GM12878 (cell line): ENCODE data around the gene PUSL1. TPM values are rescaled to one million over a fixed set of nuclear protein-coding genes. Genes with fewer than 3 reads are reported as not detected.

Experiments used
- ATAC-seq: fragments of 200-7000 bp; cut with Tn5 transposase; 3 replicates; pipeline ENCODE4 v1.9.1; 2020; ENCODE audit warnings: mild to moderate bottlenecking, moderate library complexity
- BruUV-seq: library from RNA; stranded (reverse); fragments of 400-500 nt; replicated peaks from 2 replicates; lab custom pipeline; 2021; lab: Mats Ljungman, UMichigan
- CTCF ChIA-PET: fragments of 300-600 bp; sonication (Branson Sonifier 250); formaldehyde crosslinking; extraction: SDS; loops from one replicate; lab custom pipeline; 2021; ENCODE audit warnings: inconsistent platforms; lab: Yijun Ruan, JAX
- POLR2A ChIA-PET: fragments of 350-600 bp; formaldehyde crosslinking; extraction: SDS; loops from one replicate; lab custom pipeline; 2021; ENCODE audit warnings: inconsistent platforms; lab: Charles Lee
- RAD21 ChIA-PET: fragments of 300-600 bp; sonication (Branson Sonifier 250); formaldehyde crosslinking; loops from one replicate; lab custom pipeline; 2023; ENCODE audit warnings: antibody characterized with exemption; ENCODE audit not compliant: unreplicated experiment; lab: Charles Lee
- SMC1A ChIA-PET: fragments of 300-600 bp; sonication (Branson Sonifier 250); formaldehyde crosslinking; loops from one replicate; lab custom pipeline; 2023; ENCODE audit not compliant: unreplicated experiment, uncharacterized antibody; lab: Charles Lee
- DNase-seq: peaks from one replicate; pipeline ENCODE4 v3.0.0-alpha.2; 2011; ENCODE audit warnings: low read depth, low spot score
- FAIRE-seq: peaks from 3 replicates; lab custom pipeline; 2011; peaks lifted over from hg19 to GRCh38; lab: Jason Lieb, UNC
- H2AFZ ChIP-seq: 2 replicates; pipeline ENCODE4 v1.6.0; 2011; ENCODE audit warnings: low read depth, low read length, control low read depth; ENCODE audit not compliant: control insufficient read depth
- H3K27ac ChIP-seq: 2 replicates; pipeline ENCODE4 v1.5.1; 2011; ENCODE audit warnings: control low read depth; ENCODE audit not compliant: control insufficient read depth, insufficient read depth
- H3K27me3 ChIP-seq, 2 experiments: replicated peaks in 1 of 2; 2 replicates each; pipeline versions ENCODE4 v1.6.0 to v1.6.1; 2011; ENCODE audit warnings: low read length in 1 of 2; ENCODE audit not compliant: control insufficient read depth in 2 of 2, insufficient read depth in 2 of 2
- H3K36me3 ChIP-seq, 2 experiments: 2 replicates each; pipeline ENCODE4 v1.5.1; 2011; ENCODE audit warnings: low read length in 1 of 2; ENCODE audit not compliant: control insufficient read depth in 2 of 2, insufficient read depth in 2 of 2
- H3K4me1 ChIP-seq: 2 replicates; pipeline ENCODE4 v1.6.1; 2011; ENCODE audit warnings: mild to moderate bottlenecking, low read length, moderate library complexity, mixed read lengths; ENCODE audit not compliant: control insufficient read depth, insufficient read depth
- H3K4me2 ChIP-seq: 2 replicates; pipeline ENCODE4 v1.6.0; 2011; ENCODE audit warnings: control low read depth; ENCODE audit not compliant: control insufficient read depth, insufficient read depth
- H3K4me3 ChIP-seq: fragments of 200-600 bp; sonication (generic); 2 replicates; pipeline ENCODE4 v1.5.1; 2016
- H3K79me2 ChIP-seq: 2 replicates; pipeline ENCODE4 v1.6.0; 2011; ENCODE audit warnings: low read length; ENCODE audit not compliant: control insufficient read depth, insufficient read depth
- H3K9ac ChIP-seq: 2 replicates; pipeline ENCODE4 v1.8.0; 2011; ENCODE audit warnings: low read length, control low read depth, mixed read lengths; ENCODE audit not compliant: control insufficient read depth, insufficient read depth
- H3K9me3 ChIP-seq: replicated peaks from 3 replicates; pipeline ENCODE4 v1.5.1; 2011; ENCODE audit warnings: mild to moderate bottlenecking, low read length; ENCODE audit not compliant: control insufficient read depth, insufficient read depth
- H4K20me1 ChIP-seq: 2 replicates; pipeline ENCODE4 v1.6.0; 2011; ENCODE audit not compliant: control insufficient read depth, insufficient read depth
- CHD2 ChIP-seq: IDR thresholded peaks from 2 replicates; pipeline ENCODE4 v1.6.1; 2011; ENCODE audit warnings: low read depth, low read length, improper control_type of control experiment, borderline replicate concordance
- ETV6 ChIP-seq, 2 experiments: fragments of 450-650 bp in 1 of 2; IDR thresholded peaks in 1 of 2; conservative IDR thresholded peaks in 1 of 2; 2 replicates each; pipeline ENCODE4 v1.6.1; 2014; ENCODE audit warnings: antibody characterized with exemption in 1 of 2, borderline replicate concordance in 1 of 2, low read depth in 1 of 2, mild to moderate bottlenecking in 1 of 2, moderate library complexity in 1 of 2
- LARP7 ChIP-seq: fragments of 450-650 bp; IDR thresholded peaks from 2 replicates; pipeline ENCODE4 v1.6.1; 2017; ENCODE audit warnings: mild to moderate bottlenecking
- MLLT1 ChIP-seq: fragments of 450-650 bp; IDR thresholded peaks from 2 replicates; pipeline ENCODE4 v1.6.1; 2016; ENCODE audit warnings: mild to moderate bottlenecking
- SMC3 ChIP-seq: IDR thresholded peaks from 2 replicates; pipeline ENCODE4 v1.6.1; 2011; ENCODE audit warnings: low read length, improper control_type of control experiment, borderline replicate concordance
- SPI1 ChIP-seq: IDR thresholded peaks from 2 replicates; pipeline ENCODE4 v1.6.1; 2011; ENCODE audit warnings: low read depth, mild to moderate bottlenecking, low read length, moderate library complexity, borderline replicate concordance; ENCODE audit not compliant: insufficient read depth
- SREBF2 ChIP-seq: IDR thresholded peaks from 2 replicates; pipeline ENCODE4 v1.6.1; 2012; ENCODE audit warnings: mild to moderate bottlenecking, low read length
- TARDBP ChIP-seq: IDR thresholded peaks from 2 replicates; pipeline ENCODE4 v1.6.1; 2016; ENCODE audit warnings: borderline replicate concordance
- YY1 ChIP-seq: IDR thresholded peaks from 2 replicates; pipeline ENCODE4 v1.6.1; 2011; ENCODE audit warnings: low read depth, mild to moderate bottlenecking, low read length
- ZNF384 ChIP-seq: IDR thresholded peaks from 2 replicates; pipeline ENCODE4 v1.6.1; 2012; ENCODE audit warnings: low read depth, mild to moderate bottlenecking, low read length, improper control_type of control experiment, borderline replicate concordance
- ZNF622 ChIP-seq: fragments of 450-650 bp; IDR thresholded peaks from 2 replicates; pipeline ENCODE4 v1.6.1; 2017; ENCODE audit warnings: mild to moderate bottlenecking, inconsistent platforms
- WGBS: methylation state at CpG from one replicate; pipeline ENCODE4 v1.1.6; 2016; ENCODE audit warnings: low lambda C conversion rate; ENCODE audit not compliant: insufficient replicate concordance, insufficient coverage; ENCODE audit errors: missing lambda C conversion rate; 5-methylcytosine and 5-hydroxymethylcytosine counted together
- in situ Hi-C: fragments of 300-500 bp; cut with MboI; formaldehyde crosslinking; loops from 9 replicates; pipeline ENCODE4 v1.14.3; 2018; ENCODE audit warnings: mixed read lengths
- intact Hi-C: fragments of 100-400 bp; cut with micrococcal nuclease; formaldehyde crosslinking; loops from one replicate; pipeline ENCODE4 v1.14.2; 2022; ENCODE audit not compliant: unreplicated experiment
- polyA plus RNA-seq, 11 experiments: library from polyadenylated mRNA; depleted of rRNA in 4 of 11; unstranded in 6 of 11; stranded (reverse) in 5 of 11; fragments of >200 nt; fragmentation: Nextera tagmentation in 4 of 11; fragmentation: Illumina TruSeq in 1 of 11; extraction: Ambion mirVana in 4 of 11; extraction: Trizol in 1 of 11; gene quantifications; 1 replicate in 1 of 11; 2 replicates in 10 of 11; pipeline versions ENCODE4 v1.2.1 to v1.2.3, GENCODE V29; 2011 to 2016; ENCODE audit warnings: inconsistent platforms in 2 of 11, missing spikeins in 2 of 11, low read depth in 1 of 11
- total RNA-seq, 4 experiments: library from RNA; depleted of rRNA in 3 of 4; stranded (reverse); fragments of >200 nt in 3 of 4; fragmentation: Illumina TruSeq in 1 of 4; extraction: Trizol in 1 of 4; gene quantifications; 2 replicates each; pipeline versions ENCODE4 v1.2.1 to v1.2.3, GENCODE V29; 2013 to 2021
- TF ChIP-seq, protein P1 (sequence below): IDR thresholded peaks from 2 replicates; pipeline ENCODE4 v1.6.1; 2011; ENCODE audit warnings: borderline replicate concordance, low read depth, mild to moderate bottlenecking, moderate library complexity, mixed read lengths, low read length; ENCODE audit not compliant: insufficient read depth; ENCODE audit errors: extremely low read length

PUSL1 gene
- total and polyA plus RNA-seq, 10 of the 15 experiments (the other 5 are each of a cell fraction or from before 2014, with no cell fraction given), result 0.16 to 28.4 (median 15.1) TPM

DNA sequence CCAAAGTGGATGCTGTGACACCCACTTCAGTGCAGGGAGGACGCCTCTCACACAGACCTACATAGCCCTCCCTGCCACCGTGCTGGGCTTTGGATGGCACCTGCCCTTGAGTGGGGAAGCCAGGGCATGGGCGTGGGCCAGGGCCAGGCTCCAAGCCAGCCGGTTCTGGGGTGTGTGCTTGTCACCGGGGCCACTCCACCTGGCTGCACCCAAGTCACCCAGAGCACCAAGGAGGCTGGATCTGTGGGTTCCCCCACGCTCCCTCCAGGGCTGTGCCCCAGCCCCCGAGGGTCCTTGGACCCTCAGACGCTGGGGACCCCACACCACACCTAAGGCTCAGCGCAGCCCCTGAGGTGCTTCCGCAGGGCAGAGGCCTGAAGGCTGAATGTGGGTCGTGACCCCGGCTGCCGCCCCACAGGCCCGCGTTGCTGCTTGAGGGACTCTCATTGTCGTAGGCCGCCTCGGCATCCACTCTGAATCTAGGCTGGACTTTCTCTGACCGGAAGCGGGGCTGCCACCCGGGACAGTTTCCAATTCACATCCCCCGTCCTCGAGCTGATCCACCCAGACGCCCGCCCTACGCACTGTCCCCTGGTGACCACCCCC lies 48.5 kb downstream of the PUSL1 start:
- H3K79me2 ChIP-seq, result no peaks in the 10 kb centered on the region
- ATAC-seq (peak; percentile 16; the same call in 2 of the 3 replicates), DNase-seq (no peak), FAIRE-seq (no peak)
- H3K9me3 ChIP-seq, result no peaks in the 10 kb centered on the region
- 39% methylated on average over 26 of the region's 26 CpGs for WGBS
- H3K4me3 ChIP-seq, result no peak overlapping the region
- no peaks in the 10 kb centered on the region for H3K36me3 ChIP-seq
- CTCF ChIA-PET, result no interaction called here
- H3K4me2 ChIP-seq, result no peak overlapping the region
- no peak overlapping the region for H3K9ac ChIP-seq
- no peak overlapping the region for H3K27ac ChIP-seq
- RAD21 ChIA-PET, result no interaction called here
- peaks cover 0 to 3% of the 10 kb centered on the region in 2 experiments; a peak in 2 of 4 replicates for H3K27me3 ChIP-seq
- in situ Hi-C loops (no loop called here), intact Hi-C loops (no loop called here)
- TF ChIP-seq ZNF384 (no peak), ZNF622 (no peak), YY1 (no peak)
- TF ChIP-seq, protein P1, sequence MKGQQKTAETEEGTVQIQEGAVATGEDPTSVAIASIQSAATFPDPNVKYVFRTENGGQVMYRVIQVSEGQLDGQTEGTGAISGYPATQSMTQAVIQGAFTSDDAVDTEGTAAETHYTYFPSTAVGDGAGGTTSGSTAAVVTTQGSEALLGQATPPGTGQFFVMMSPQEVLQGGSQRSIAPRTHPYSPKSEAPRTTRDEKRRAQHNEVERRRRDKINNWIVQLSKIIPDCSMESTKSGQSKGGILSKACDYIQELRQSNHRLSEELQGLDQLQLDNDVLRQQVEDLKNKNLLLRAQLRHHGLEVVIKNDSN, result no peak
- POLR2A ChIA-PET, result no interaction called here
- no TSS peak for BruUV-seq
- H2AFZ ChIP-seq, result no peak overlapping the region
- H4K20me1 ChIP-seq, result no peaks in the 10 kb centered on the region
- peaks cover 5% of the 10 kb centered on the region for H3K4me1 ChIP-seq
- SMC1A ChIA-PET, result no interaction called here

DNA sequence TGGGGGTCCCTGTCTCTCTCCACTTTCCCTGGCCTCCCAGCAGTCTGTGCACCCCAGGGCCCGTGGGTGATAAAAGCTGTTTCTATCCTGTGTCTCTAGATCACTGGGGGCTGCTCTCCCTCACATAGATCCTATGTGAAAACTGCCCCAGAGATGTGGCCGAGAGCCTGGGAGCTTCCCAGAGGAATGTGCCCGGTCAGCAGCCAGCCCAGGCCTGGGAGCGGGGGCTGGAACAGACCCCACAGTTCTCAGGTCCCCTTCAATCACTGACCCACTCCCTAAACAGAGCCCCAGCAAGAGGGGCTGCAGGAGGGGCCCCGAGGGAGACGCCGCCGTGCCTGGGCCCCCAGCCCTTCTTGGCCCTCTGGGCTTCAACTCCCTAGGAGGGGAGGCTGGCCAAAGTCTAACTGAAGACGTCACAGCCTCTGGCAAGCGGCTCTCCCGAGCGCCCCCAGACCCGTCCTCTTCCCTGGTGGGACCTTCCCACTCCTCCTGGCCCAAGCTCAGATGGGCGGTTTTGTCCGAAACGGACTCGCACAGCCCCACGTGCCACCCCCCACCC lies 49.6 kb downstream of the PUSL1 start:
- H3K4me3 ChIP-seq, result no peak overlapping the region
- ChIA-PET CTCF (interaction anchor here (1.7 kb wide), 1 partner anchor 13 kb away, joined by 8 read pairs; no protein-coding TSS in a partner anchor), POLR2A (no interaction called here), RAD21 (no interaction called here), SMC1A (no interaction called here)
- no peak overlapping the region for H3K27ac ChIP-seq
- ATAC-seq, result no peak
- no peaks in the 10 kb centered on the region for H3K79me2 ChIP-seq
- peaks cover 5% of the 10 kb centered on the region for H3K4me1 ChIP-seq
- no peak overlapping the region for H3K9ac ChIP-seq
- H3K9me3 ChIP-seq, result no peaks in the 10 kb centered on the region
- FAIRE-seq, result no peak
- H4K20me1 ChIP-seq, result no peaks in the 10 kb centered on the region
- no peak overlapping the region for H3K4me2 ChIP-seq
- intact Hi-C loops (no loop called here), in situ Hi-C loops (no loop called here)
- H3K36me3 ChIP-seq, result no peaks in the 10 kb centered on the region
- DNase-seq, result no peak
- BruUV-seq, result no TSS peak
- WGBS, result 16% methylated on average over 17 of the region's 18 CpGs
- H2AFZ ChIP-seq, result no peak overlapping the region
- H3K27me3 ChIP-seq, result peaks cover 0 to 3% of the 10 kb centered on the region in 2 experiments; a peak in 2 of 4 replicates
- TF ChIP-seq SREBF2 (no peak), LARP7 (no peak), SMC3 (no peak), ETV6 (conservative IDR thresholded peaks at IDR 0.05 in 1 of 2, IDR thresholded peaks at IDR 0.05 in 1 of 2; ENCODE audit: borderline replicate concordance in 1 of 2, low read depth in 1 of 2) (no peak), MLLT1 (no peak), CHD2 (no peak), TARDBP (no peak), ZNF384 (no peak), SPI1 (no peak)
